Measurements from ENCODE around the gene AGO3.

- TF ChIP-seq EZH2 (IDR thresholded peaks at IDR 0.05; ENCODE audit: borderline replicate concordance, control insufficient read depth, low read depth, low read length), result no peak
- TF ChIP-seq, protein P1, sequence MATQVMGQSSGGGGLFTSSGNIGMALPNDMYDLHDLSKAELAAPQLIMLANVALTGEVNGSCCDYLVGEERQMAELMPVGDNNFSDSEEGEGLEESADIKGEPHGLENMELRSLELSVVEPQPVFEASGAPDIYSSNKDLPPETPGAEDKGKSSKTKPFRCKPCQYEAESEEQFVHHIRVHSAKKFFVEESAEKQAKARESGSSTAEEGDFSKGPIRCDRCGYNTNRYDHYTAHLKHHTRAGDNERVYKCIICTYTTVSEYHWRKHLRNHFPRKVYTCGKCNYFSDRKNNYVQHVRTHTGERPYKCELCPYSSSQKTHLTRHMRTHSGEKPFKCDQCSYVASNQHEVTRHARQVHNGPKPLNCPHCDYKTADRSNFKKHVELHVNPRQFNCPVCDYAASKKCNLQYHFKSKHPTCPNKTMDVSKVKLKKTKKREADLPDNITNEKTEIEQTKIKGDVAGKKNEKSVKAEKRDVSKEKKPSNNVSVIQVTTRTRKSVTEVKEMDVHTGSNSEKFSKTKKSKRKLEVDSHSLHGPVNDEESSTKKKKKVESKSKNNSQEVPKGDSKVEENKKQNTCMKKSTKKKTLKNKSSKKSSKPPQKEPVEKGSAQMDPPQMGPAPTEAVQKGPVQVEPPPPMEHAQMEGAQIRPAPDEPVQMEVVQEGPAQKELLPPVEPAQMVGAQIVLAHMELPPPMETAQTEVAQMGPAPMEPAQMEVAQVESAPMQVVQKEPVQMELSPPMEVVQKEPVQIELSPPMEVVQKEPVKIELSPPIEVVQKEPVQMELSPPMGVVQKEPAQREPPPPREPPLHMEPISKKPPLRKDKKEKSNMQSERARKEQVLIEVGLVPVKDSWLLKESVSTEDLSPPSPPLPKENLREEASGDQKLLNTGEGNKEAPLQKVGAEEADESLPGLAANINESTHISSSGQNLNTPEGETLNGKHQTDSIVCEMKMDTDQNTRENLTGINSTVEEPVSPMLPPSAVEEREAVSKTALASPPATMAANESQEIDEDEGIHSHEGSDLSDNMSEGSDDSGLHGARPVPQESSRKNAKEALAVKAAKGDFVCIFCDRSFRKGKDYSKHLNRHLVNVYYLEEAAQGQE (IDR thresholded peaks at IDR 0.05; ENCODE audit: low read depth, low read length), result no peak
- no peak for TF ChIP-seq CBX3 (IDR thresholded peaks at IDR 0.05; ENCODE audit: borderline replicate concordance, low read depth)
- no peak for TF ChIP-seq POLR2AphosphoS2 (IDR thresholded peaks at IDR 0.05; ENCODE audit: low read depth, low read length)
- TF ChIP-seq, protein P2, sequence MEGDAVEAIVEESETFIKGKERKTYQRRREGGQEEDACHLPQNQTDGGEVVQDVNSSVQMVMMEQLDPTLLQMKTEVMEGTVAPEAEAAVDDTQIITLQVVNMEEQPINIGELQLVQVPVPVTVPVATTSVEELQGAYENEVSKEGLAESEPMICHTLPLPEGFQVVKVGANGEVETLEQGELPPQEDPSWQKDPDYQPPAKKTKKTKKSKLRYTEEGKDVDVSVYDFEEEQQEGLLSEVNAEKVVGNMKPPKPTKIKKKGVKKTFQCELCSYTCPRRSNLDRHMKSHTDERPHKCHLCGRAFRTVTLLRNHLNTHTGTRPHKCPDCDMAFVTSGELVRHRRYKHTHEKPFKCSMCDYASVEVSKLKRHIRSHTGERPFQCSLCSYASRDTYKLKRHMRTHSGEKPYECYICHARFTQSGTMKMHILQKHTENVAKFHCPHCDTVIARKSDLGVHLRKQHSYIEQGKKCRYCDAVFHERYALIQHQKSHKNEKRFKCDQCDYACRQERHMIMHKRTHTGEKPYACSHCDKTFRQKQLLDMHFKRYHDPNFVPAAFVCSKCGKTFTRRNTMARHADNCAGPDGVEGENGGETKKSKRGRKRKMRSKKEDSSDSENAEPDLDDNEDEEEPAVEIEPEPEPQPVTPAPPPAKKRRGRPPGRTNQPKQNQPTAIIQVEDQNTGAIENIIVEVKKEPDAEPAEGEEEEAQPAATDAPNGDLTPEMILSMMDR (IDR thresholded peaks at IDR 0.05 in 2 of 3, conservative IDR thresholded peaks at IDR 0.05 in 1 of 3; ENCODE audit: control insufficient read depth in 2 of 3, extremely low read depth in 1 of 3, insufficient read depth in 1 of 3, low read depth in 3 of 3, low read length in 3 of 3), result no peak
- no peak for TF ChIP-seq RELA (IDR thresholded peaks at IDR 0.05; ENCODE audit: borderline replicate concordance, partially characterized antibody)
These were observed 184.3 kb downstream of the AGO3 start for GRCh38 chr1:36115200-36115669.
